ENCODE measurements around the gene TGM3.

Gene TGM3

DNA sequence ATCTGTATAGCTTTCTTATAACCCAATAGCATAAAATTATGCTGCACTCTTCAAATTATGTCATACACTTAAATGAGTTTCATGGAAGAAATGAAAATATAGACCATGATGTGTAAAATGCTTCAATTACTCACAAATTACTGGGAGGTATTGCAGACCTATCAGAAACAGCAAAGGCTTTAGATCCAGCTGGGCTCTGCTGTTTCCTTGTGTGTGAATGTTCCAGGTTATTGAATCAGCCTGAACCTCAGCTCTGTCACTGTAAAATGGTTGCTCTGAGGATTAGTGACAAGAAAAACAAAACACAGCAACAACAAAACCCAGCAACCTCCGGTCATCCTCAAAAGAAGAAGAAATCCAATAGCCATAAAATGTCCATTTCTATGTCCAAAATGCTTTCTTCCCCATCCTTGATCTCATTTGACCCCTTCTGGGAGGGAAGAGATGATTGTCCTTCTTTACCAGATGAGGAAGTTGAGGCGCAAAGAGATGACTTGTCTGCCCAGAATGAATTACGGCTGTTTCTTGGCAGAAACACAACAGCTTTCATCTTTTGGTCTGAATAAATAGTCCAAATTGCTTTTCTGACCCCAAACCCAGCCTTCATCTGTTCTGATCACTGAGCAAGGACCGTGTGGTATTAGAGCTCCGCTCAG is 42.7 kb downstream of the TGM3 start:
- H3K4me3 ChIP-seq (ENCODE audit: low read depth, low read length), result no peak overlapping the region
- DNase-seq (ENCODE audit: low read depth), result no peak
- TF ChIP-seq, protein P1, sequence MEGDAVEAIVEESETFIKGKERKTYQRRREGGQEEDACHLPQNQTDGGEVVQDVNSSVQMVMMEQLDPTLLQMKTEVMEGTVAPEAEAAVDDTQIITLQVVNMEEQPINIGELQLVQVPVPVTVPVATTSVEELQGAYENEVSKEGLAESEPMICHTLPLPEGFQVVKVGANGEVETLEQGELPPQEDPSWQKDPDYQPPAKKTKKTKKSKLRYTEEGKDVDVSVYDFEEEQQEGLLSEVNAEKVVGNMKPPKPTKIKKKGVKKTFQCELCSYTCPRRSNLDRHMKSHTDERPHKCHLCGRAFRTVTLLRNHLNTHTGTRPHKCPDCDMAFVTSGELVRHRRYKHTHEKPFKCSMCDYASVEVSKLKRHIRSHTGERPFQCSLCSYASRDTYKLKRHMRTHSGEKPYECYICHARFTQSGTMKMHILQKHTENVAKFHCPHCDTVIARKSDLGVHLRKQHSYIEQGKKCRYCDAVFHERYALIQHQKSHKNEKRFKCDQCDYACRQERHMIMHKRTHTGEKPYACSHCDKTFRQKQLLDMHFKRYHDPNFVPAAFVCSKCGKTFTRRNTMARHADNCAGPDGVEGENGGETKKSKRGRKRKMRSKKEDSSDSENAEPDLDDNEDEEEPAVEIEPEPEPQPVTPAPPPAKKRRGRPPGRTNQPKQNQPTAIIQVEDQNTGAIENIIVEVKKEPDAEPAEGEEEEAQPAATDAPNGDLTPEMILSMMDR (IDR thresholded peaks at IDR 0.05; ENCODE audit: low read depth, low read length, missing control alignments), result no peak

DNA sequence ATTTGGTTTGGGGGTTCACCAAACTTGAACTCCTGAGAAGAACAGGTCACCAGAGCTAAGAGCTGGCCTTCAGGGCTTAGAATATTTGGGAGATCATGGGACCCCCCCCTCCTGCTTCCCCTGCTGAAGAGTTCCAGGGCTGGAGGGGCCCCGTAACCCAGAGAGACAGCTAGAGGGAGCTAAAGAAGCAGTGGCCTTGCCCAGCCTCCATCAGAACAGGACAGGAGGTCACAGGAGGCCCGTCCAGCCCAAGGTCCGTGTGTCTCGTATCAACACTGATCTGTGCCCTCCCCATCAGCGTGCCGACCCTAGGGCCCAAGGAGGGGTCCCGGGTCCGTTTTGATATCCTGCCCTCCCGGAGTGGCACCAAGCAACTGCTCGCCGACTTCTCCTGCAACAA is 44.3 kb downstream of the TGM3 start:
- no peak overlapping the region for H3K4me3 ChIP-seq (ENCODE audit: low read depth, low read length)
- no peak for DNase-seq (ENCODE audit: low read depth)
- TF ChIP-seq, protein P1 (IDR thresholded peaks at IDR 0.05; ENCODE audit: low read depth, low read length, missing control alignments), result no peak

DNA sequence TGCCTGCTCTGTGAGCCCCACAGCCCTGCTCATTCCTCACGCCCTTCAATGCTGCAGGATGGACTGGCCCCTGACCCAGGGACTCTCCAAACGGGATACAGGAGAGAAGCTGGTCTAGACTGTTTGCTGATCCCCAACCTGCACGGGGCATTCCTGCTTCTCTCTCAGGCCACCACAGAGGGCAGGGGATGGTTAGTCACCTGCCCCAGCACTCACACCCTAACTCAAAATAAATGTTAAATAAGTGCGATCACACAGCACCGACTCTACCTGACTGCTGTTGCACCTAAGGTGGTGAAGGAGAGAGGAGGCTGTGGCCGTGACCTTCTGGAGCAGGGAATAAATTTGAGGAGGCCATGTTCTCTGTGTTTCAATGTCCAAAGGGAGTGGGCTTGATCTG is 45.0 kb downstream of the TGM3 start:
- TF ChIP-seq, protein P1 (IDR thresholded peaks at IDR 0.05; ENCODE audit: low read depth, low read length, missing control alignments), result no peak
- no peak overlapping the region for H3K4me3 ChIP-seq (ENCODE audit: low read depth, low read length)
- no peak for DNase-seq (ENCODE audit: low read depth)

DNA sequence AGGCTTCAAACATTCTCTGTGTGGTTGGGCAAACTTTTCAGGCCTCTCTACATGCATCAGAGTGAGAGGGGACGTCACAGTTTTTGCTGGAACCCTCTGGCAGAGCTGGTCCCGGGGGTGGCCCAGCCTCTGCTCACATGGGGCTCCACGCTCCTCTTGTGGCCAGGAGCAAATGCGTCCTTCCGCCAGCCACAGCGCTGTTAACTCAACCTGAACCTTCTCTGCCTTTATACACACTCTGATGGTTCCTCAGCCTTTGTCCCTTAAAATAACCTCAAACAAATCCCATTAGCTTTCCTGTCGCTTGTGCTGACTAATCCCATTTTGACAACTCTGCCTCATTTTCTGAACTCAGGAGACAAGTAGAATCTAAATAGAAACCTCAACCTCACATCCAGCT is 45.5 kb downstream of the TGM3 start:
- H3K4me3 ChIP-seq (ENCODE audit: low read depth, low read length), result no peak overlapping the region
- TF ChIP-seq, protein P1 (IDR thresholded peaks at IDR 0.05; ENCODE audit: low read depth, low read length, missing control alignments), result no peak
- DNase-seq (ENCODE audit: low read depth), result no peak

DNA sequence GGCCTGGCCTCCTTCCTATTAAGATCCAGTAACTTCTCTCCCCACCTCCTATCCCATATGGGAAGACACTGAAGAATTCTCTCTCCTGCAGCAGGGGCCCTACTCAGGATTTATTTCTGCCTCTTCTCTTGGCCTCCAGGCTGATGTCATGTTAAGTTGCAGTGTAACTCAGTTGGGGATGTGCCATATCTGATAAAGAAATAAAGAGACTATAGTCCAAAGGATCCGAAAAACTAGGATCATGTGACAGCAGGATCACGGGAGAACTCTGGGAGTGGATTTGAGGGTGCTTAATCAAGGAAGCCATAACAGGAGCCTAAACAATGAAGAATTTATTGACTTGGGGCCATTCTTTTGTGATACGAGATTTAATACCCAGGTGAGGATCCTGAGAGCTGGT is 46.4 kb downstream of the TGM3 start:
- DNase-seq (ENCODE audit: low read depth), result no peak
- TF ChIP-seq, protein P1 (IDR thresholded peaks at IDR 0.05; ENCODE audit: low read depth, low read length, missing control alignments), result no peak
- no peak overlapping the region for H3K4me3 ChIP-seq (ENCODE audit: low read depth, low read length)

DNA sequence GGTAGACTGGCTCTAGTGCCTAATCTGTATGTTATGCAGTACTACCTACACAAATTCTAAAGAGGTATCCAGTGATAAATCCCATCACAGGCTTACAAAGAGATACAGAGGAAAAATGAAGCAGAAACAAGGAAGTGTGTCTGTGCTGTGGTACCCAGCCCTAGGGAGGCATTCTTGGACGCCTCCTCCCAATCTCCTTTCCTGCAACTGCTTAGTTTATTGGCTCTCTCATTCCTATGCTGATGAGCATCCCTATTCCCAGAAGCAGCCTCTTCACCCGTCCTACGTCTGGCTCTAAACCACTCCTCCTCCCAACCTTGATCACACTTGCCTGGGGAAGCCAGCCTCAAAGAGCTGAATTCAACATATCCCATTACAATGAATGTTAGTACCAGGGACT is 50.4 kb downstream of the TGM3 start:
- H3K4me3 ChIP-seq (ENCODE audit: low read depth, low read length), result no peak overlapping the region
- no peak for DNase-seq (ENCODE audit: low read depth)
- TF ChIP-seq, protein P1 (IDR thresholded peaks at IDR 0.05; ENCODE audit: low read depth, low read length, missing control alignments), result no peak

DNA sequence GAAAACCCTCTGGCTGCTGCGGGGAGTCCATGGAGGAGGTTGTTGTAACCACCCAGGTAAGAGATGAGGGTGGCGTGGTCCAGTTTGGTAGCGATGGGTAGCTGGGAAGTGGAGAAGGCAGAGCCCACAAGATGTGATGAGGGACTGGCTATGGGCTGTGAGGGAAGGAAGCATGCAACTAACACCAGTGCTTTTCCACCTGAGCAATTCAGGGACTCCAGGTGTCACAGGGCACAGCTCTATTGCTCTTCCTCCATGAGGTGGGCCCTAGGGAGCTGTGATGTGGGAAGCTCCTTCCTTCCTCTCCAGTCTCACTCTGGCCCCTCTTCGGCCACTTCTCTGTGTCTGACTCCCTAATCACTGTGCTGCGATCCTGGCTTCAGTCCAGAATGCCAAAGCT is 52.5 kb downstream of the TGM3 start:
- H3K4me3 ChIP-seq (ENCODE audit: low read depth, low read length), result no peak overlapping the region
- TF ChIP-seq, protein P1 (IDR thresholded peaks at IDR 0.05; ENCODE audit: low read depth, low read length, missing control alignments), result no peak
- no peak for DNase-seq (ENCODE audit: low read depth)

All from GM12864 (cell line).